GM21526 (cell line): Measurements from ENCODE around the gene GJE1.

Experiments used
- ATAC-seq: cut with Tn5 transposase; IDR thresholded peaks from one replicate; pipeline ENCODE4 v1.9.1; 2021; ENCODE audit warnings: moderate library complexity; ENCODE audit not compliant: unreplicated experiment, low FRiP score

Gene GJE1

DNA sequence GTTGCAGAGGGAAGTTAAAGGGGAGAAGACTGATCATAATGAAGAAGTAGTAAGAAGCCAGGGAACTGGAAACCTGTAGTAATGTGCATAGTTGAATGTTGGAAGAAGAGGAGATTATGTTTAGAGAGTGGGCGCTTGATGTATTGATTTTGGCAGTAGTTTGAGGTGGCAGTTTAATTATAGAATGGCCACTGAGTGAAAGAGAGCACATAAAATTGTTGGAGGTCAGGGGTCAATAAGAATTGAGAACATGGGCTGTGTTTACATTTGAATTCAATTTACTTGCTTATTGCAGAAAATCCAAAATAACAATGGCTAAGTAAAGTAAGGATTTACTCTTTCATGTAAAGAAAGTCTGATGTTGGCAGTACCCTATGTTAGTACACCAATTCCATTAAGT is 30.1 kb downstream of the GJE1 start:
- no peak for ATAC-seq

DNA sequence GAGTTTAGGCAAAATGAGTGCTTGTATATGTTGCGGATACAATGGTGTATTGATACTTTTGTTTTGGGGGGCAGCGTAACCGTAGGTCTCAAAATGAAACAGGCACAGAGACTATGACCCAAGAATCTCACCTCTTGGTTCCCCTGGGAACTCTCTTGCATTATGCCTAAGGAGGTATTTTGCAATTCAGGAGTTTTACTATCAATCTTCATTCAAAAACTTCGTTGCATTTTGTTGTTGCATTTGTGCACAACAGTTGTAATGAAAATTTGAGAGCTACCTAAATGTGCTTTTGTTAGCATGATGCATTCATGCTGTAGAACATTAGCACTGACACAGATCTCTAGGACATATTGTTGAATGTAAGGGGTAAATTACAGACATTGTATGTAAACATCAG is 32.5 kb downstream of the GJE1 start:
- peak; percentile 52 for ATAC-seq

DNA sequence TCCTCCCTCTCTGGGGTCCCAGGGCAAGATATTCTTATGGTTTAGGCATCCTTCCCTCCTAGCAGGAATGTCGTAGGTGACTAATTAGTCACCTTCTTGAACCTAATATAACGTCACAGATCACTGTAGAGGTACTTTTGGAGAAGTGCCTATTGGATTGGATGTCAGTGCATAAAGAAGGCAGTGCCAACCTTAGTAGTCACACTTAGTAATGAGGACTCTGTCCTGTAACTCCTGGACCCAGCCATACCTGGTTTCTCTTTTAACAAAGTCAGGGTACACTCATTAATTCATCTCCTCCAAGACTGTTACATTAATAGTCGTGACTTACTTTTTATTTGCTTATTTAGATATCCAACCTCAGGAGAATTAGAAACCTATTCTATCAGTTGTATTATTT is 34.3 kb downstream of the GJE1 start:
- ATAC-seq: no peak

DNA sequence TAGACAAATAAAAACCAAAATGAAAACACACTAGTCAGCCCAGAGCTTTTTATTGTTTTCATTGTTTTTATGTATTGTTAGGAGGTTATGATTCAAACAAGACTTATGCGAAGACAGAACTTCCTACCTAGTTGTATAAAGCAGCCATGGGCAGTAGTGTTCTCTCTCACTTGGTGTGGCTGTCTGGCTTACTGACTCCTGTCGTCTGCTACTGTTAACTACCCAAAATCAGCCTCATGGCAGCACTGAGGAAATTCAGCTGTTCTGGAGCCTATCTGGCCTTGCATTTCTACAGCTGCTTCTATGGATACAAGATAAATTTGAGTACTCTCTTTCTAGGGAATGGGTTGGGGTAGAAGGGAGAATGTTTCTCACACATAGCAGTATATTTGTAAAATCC is 34.8 kb downstream of the GJE1 start:
- ATAC-seq: no peak

DNA sequence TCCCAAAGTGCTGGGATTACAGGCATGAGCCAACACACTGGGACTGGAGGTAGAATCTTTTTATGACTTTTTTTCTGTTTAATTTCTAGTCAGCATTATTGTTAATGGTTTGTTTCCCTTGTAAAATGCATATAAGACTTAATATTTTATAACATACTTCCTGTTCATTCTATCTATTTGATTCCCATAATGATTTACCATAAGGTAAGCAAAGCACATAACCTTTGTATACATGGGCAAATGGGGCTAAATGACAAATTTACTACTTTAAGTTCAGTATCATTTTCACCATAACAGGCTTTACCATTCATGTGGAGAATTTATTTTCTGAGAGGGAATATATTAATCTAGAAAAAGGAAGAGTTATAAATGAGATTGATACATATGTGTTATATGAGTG is 38.6 kb downstream of the GJE1 start:
- ATAC-seq: no peak

DNA sequence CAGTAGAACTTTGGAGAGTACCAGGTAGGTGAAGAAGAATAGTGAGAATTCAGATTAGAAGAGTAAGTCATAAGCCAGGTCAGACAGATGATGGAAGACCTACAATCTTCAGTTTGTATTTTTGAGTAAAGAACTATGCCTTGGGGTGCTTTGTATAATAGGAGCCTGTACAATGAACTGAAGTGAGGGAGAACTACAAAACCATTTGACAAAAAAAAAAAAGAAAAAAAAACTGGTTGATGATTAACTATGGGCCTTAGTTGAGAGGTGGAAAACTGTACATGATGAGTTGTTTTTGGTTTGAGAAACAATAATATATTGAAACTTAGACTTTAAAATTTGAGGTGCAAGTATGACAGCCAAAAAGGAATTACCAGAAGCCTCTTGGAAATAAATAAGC is 40.0 kb downstream of the GJE1 start:
- ATAC-seq: no peak

DNA sequence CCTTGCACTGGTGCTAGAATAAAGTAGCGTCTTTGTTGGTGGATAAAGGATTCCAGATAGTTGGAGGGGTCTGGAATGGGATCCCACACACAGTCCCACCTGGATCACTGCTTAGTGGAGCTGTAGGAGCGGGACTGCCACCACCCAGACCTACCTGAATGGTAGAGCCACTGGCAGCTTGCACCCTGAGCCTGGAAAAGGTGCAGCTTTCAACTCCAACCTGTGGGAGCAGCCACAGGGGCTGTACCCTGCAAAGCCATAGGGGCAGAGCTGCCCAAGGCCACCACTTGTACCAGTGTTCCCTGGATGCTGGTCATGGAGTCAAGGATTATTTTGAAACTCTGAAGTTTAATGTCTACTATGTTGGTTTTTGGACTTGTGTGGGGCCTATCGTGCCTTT is 41.3 kb downstream of the GJE1 start:
- no peak for ATAC-seq

DNA sequence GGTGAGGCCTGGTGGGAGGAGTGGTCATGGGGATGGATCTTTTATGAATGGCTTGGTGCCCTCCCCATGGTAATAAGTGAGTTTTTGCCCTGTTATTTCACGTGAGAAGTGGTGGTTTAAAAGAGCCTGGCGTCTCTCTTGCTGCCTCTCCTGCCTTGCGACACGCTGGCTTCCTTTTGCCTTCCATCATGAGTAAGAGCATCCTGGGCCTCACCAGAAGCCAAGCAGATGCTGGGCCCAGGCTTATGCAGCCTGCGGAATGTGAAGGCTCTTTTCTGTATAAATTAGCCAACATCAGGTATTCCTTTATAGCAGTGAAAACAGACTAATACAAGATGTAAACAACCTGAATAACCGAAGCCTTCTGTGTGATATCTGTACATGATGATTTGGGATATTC is 42.0 kb downstream of the GJE1 start:
- no peak for ATAC-seq

DNA sequence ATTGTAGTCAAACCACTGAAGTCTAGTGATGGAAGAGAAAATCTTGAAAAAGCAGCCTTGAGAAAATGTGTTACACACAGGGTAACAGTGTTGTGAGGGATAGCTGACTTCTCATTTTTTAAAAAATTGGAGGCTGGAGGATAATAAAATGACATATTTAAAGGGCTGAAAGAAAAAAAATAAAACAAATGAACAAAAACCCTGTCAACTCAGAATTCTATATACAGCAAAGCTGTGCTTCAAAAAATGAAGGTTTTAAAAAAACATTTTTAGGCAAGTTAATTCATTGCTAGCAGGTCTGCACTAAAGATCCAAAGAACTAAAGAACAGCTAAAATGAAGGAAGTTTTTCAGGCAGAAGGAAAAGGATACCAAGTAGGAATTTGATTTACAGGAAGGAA is 45.4 kb downstream of the GJE1 start:
- ATAC-seq: no peak

DNA sequence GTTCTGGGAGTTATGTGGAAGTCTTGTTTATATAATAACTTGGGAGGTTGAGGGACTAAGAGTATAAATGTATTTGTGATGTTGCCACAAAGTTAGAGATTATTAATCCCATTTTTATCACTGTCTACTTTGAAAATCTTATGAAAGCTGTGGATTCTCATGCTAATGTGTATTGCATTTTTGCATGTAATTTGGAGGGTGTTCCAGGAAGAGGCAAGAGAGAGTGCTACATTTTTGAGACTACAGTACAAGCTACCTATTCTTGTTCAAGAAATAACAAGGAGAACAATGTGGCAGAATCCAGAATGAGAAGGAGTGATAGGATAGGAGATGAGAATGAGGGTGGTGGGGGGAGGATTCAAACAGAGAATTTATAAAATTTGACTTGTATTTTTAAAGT is 49.3 kb downstream of the GJE1 start:
- no peak for ATAC-seq

DNA sequence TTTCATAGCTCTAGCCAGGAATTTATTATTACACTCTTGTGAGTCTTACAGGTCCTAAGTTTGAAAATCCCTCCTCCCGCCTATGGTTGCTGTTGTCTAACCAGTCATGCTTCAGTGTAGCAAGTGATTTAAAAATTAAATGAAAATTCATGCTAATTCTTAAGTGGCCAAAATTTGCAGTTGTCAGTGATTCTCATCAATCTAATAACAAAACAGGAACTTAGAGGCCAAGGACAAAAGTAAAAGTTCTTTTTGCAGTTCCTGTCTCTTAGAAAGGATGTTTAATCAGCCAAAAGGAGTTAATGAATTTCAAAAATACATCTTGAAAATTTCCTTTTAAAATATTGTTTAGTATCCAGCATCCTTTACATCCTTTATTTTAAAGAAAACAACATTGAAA is 50.6 kb downstream of the GJE1 start:
- ATAC-seq: no peak

DNA sequence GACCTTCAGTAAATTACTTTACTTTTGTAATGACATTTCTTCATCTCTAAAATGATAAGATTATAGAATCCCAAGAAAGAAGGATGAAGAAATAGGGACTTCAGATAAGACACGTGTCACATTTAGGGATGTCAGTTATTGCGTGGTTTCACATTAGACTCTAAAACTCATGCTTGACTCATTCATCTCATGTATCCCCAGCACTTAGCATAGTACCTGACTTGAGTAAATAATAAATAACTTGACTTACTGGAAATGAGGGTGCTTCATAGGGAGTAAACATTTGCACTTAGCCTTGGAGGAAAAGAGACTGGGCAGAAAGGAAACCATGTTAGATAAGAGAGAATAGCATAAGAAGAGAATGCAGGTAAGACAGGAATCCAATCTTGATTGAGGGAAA is 51.6 kb downstream of the GJE1 start:
- no peak for ATAC-seq
